Measurements from ENCODE around the gene ANXA11. TPM values are rescaled to one million over a fixed set of nuclear protein-coding genes. Genes with fewer than 3 reads are reported as not detected.
"Not testable (repeated sequence)": the region's sequence is repeated elsewhere in the genome, so short reads cannot be mapped to it uniquely, and the experiment has no call there.

Gene ANXA11
- total RNA-seq (2014; rRNA removed; shearing (Covaris generic)) = 62.7 and 102 TPM in 2 replicates

DNA sequence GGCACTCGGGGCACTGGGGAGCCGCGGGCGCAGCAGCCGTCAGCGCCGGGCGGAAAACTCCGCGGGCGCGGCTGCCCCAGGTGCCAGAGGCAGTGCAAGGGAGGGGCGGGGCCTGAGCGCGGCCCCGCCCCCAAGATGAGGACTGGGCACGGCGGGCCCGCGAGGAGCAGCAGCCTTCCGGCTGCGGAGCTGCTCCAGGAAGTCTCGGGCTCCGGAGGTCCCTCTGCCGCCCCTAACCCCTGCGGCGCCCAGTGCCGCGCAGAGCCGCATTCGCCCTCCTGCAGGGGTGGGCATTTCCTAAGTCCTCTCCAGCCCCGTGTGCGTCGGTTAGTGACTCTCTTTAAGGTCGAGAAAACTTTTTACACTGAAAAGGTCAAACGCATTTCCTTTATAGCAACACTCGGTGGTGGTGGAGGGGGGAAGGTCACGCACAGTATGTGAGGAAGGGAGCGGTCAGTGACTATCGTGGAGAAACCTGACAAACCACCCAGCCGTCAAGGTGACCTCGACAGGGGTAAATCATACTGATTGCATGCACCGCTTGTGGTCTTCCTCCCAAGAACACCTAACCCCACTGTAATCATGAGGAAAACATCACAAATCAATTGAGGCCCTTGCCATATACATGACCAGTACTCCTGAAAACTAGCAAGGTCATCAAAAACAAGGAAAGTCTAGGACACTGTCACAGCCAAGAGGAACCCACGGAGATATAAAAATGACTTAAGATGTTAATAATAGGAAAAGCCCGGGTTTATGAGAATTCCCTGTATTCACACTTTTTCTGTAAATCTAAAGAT is at the start of gene ANXA11:
TSS of gene ANXA11 (minus strand) at position 61 of the 800 bp plus-strand sequence. CDS start 32,676 bp downstream, outside the sequence.
- DNase-seq (ENCODE audit: low read depth) = peak; percentile 78

DNA sequence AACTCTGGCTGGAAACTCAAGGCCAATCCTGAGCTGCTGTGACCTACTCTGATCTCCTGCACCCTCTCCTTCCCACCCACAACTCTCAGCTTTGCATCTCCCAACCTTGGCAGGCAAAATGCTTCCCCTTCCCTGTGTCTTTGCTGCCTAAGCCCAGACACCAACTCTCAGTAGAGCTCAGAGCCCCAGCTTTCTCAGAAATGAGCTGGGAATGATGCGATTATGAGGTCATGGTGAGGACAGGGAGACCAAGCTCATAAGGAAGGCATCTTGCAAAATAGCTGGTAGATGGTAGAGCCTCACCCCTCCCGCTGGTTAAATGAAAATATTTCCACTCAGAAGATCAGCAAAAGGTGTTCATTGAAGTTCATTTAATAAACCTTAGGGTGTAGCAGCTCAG is 49.4 kb upstream of the ANXA11 start:
- DNase-seq (ENCODE audit: low read depth) = not testable (repeated sequence)

DNA sequence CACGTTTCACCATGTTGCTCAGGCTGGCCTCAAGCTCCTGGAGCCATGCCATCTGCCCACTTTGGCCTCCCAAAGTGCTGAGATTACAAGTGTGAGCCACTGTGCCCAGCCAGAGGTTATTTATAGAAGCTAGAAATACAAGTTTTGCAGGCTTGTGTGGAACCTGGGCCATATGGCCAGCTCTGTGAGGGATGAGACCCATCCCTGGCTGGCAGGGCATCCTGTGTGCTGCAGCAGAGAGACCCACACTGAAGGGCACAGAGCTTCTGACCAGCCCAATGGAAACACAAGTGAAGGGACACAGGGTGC is 48.6 kb upstream of the ANXA11 start:
- not testable (repeated sequence) for DNase-seq (ENCODE audit: low read depth)

DNA sequence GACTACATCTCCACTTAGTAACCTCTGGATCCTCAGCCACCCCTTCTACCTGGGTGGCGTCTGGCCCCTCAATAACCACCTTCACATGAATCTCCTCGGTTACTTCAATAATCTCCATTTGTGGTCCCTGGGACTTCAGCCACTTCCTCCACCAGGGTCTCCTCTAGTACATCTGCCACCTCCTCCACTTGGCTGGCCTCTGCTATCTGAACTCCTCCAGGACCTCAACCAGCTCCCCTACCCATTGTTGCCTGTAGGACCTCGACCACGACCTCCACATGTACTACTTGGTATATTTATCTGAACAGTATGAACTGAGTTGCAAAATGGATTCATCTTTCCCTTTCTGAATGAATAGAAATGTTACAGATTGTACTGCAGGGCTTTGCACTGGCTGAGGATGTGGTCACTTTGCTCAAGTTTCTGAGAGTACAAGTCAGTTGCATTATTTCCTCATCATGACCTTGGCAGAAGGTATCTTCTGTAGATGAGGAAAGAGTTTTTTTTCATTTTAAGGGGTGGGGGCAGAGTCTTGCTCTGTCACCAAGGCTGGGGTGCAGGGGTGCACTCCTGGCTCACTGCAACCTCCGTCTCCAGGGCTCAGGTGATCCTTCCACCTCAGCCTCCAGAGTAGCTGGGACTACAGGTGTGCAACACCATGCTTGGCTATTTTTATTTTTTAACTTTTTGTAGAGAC is 48.1 kb upstream of the ANXA11 start:
- no peak for DNase-seq (ENCODE audit: low read depth)

DNA sequence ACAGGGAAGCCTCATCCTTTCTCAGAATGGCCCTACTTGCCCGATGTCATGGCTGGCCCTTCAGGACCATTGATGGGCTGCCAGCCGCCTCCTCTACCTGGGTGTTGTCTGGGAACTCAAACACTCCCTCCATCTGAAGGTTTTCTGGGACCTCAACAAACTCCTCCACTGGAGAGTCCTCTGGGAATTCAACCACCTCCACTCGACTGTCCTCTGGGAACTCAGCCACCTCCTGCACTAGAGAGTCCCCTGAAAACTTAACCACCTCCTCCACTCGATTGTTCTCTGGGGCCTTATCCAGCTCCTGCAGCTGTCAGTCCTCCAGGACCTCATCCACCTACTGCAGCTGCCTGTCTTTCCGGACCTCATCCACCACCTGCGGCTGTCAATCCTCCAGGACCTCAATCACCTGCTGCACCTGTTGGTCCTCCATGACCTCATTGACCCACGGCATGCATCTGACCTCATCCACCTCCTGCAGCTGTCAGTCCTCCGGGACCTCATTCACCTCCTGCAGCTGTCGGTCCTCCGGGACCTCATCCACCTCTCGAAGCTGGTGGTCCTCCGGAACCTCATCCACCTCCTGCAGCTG is 47.1 kb upstream of the ANXA11 start:
- no peak for DNase-seq (ENCODE audit: low read depth)

DNA sequence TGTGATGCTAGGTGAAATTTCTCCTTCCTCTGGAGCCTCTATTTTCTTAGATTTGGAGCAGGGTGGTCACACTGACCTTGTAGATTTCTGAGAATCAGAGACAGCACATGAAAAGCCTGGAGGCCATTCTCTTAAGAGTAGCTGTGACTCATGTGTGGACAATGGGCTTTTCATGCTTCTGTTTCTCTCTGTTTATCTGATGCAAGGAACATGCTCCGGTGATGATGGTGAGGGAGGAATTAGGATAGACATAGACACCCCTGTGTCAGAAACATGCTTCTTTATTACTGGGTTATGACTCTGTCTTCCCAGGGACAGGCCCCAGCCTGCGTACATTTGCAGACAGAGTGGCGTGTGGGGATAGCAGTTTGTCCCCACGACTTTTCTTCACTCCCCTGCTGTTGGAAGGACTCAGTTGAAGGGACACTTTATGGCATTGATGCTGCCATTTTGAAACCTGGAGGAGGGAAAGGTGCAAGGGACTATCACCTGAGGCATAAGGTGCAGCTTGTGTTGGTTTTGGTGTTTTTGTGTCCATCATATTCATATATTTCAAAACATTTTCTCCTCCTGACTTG is 46.5 kb upstream of the ANXA11 start:
- not testable (repeated sequence) for DNase-seq (ENCODE audit: low read depth)

DNA sequence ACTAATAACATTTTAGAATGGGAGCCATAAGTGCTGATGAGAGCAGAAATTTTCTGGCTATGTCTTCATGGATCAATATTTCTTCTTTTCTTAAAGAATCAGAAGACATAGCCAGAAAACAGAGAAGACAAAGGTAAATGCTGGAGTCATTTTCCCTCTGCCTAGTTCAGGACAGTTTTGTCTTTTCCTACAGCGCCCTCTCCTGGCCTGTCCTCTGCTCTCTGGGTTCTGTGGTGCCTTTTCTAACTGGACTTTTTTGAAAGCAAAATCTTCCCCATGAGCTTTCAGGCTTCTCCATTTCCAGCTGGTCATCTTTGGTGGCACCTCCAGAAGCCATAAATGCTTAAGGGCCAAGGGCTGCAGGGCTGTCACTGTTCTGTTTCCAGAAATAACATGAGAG is 45.1 kb upstream of the ANXA11 start:
- DNase-seq (ENCODE audit: low read depth) = not testable (repeated sequence)

DNA sequence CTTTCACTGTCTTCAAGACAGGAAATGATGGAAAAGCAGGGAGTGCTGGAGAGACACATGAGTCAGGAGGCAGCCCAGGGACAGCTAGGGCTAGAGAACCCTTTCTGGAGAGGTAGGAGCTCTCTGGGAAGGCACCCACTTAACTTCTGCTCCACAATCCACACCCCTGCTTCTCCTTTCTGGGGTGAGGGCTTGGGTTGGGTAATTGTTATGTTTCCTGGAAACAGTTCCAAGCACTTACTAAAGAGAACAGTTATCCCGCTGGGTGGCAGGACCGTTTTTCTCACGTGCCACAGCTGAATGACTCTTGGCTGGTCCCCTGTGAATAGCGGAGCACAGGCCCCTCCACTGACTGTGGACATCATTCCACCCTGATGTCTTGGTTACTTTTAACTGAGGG is 44.6 kb upstream of the ANXA11 start:
- DNase-seq (ENCODE audit: low read depth) = not testable (repeated sequence)

DNA sequence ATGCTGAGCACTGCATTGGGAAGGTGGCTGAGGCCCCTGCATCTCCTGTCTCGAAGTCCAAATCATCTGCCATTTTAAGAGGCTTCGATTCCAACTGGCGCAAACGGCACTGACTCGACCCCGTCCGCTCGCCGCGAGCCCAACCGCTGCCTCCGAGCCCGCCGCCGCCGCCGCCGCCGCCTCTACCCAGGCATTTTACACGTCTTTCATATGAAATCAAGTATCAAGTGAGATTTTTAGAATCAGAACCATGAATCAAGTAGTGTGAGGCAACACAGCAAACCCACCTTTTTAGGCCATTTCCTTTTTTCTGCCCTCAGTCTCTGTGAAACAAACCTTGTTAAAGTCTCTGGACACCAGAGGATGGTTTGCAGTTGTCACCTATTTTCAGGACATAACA is 42.3 kb upstream of the ANXA11 start:
- DNase-seq (ENCODE audit: low read depth) = not testable (repeated sequence)

DNA sequence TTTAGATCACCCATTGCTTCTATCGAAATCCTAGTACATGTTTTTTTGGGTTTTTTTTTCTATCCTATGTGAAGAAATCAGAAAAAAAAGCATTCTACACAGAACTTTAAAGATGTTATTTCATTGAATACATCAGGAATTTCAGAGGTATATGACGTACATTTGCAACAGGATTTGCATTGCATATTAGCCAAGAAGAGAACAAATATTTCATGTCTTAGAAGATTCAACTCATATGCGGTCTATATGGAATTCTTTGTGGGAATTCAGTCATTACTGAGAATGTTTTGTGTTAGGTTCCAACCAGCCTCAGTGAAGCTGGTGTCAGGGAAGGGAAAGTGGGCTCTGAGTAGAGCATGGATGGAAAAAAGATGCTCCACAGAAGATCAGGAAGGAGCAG is 39.0 kb upstream of the ANXA11 start:
- not testable (repeated sequence) for DNase-seq (ENCODE audit: low read depth)

DNA sequence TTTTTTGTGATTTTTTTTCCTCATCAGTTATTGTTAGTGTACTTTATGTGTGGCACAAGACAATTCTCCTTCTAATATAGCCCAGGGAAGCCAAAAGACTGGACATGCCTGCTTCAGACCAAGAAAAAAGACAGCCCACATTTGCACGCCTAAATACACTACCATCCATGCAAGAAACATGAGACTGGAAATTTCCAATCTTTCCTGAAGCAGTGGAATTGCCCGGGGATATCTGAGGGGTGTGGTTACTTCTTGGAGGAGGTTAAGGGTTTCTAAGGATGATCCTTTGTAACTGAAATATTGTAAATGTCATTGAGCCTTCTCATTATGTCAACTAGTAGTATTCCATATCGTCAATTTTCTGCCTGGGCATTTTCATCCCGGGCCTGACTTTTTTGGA is 37.0 kb upstream of the ANXA11 start:
- not testable (repeated sequence) for DNase-seq (ENCODE audit: low read depth)

DNA sequence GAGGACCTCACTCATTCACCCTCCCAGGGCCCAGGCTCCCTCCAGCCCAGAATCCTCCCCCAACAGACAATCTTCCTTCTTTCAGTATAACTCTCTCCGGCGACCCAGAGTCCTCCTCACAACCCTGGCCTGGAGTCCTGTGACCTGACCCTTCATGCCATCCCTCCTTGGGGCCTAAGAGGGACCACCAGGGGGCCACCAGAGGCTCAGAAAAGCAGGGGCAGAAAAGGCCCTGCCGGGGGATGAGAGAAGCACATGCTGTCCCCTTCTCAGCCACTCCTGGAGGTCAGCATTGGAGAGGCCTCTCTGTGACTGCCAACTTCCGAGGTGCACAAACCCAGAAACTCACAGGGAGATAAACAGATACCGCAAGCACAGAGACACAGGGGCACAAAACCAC is 31.1 kb upstream of the ANXA11 start:
- DNase-seq (ENCODE audit: low read depth) = not testable (repeated sequence)

DNA sequence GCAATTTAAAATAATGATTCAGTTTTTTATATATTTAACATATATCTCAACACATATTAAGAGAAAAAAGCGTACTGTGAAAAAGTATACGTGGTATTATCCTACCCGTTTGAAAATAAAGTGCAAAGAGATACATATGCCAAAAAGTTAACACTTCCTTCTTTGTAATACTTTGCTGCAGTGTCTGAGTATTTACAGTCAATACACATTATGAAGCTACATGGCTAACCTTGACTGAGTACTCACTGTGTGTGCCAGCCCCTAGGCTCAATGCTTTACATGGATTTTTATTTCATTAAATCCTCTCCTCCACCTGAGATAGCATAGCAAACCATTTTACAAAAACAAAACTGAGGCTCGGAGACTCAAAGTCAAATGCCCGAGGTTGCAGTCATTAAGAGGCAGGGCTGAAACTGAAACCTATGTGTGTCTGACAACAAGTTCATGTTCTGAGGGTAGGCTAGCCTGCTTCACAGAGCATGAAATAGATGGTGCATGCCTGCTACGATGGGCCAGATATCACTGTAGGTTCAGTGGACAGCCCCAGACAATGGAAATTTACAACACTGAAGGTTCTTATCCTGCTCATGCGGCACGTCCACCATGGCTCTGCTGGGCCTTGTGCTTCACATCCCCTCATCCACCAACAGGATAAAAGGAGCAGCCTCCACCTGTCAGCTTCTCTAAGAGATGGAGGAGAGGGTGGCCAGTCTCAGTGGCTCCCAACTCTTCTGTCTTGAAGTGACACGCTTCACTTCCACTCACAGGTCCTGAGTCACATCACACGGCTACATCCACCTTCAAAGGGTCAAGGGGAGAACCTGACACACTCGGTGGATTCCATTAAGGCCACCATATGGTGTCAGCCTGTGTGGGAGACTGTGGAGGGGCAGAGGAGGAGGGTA is 29.2 kb upstream of the ANXA11 start:
- DNase-seq (ENCODE audit: low read depth) = peak; percentile 3

DNA sequence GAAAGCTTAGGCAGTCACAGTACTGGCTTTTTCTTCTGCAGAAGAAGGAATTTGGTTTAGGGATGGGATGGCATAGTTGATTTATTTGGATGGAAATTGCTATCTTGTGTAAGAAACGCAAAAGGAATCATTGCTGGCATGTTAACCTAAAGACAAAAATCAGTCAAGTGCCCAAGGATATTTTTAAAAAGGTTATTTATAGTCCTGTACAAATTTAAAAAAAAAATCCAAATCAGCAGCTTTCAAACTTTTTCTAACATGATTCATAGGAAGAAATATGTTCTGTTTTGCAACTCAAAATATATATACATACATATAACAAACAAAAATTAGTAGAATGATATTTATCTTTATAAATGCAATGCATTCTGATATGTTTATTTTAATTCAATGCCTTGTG is 28.5 kb upstream of the ANXA11 start:
- not testable (repeated sequence) for DNase-seq (ENCODE audit: low read depth)

DNA sequence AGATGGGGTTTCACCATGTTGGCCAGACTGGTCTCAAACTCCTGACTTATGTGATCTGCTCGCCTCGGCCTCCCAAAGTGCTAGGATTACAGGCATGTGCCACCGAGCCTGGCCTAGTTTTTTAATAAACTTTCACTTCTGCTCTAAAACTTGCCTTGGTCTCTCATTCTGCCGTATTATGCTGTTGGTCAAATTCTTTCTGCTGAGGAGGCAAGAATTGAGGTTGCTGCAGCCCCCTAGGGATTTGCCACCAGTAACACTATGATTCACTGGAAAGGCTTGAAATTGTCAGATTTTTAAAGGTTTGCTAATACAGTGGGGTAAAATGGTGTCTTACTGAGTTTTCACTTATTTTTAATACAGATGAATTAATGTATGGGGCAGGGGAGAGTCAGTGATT is 21.4 kb upstream of the ANXA11 start:
- not testable (repeated sequence) for DNase-seq (ENCODE audit: low read depth)

DNA sequence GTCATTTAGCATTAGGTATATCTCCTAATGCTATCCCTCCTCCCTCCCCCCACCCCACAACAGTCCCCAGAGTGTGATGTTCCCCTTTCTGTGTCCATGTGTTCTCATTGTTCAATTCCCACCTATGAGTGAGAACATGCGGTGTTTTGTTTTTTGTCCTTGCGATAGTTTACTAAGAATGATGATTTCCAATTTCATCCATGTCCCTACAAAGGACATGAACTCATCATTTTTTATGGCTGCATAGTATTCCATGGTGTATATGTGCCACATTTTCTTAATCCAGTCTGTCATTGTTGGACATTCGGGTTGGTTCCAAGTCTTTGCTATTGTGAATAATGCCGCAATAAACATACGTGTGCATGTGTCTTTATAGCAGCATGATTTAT is 17.7 kb upstream of the ANXA11 start:
- DNase-seq (ENCODE audit: low read depth) = not testable (repeated sequence)

DNA sequence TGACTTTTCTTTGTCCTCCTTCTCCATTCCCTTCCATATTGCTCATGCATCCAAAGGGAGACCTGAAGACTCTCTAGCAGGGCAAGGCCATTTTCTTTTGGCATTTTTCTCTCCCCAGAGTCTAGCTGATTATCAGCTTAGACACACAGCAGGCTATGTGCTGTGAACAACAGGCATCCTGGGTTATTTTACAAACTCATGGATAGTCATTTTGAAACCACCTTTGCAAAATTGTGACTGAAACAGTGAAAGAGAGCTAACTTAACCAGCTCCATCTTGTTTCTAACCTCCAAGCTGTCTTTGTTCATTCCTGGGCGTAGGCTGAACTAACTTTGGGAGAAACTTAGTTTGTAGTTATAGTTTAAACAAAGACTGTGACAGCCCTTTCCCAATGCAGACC is 13.5 kb upstream of the ANXA11 start:
- not testable (repeated sequence) for DNase-seq (ENCODE audit: low read depth)

DNA sequence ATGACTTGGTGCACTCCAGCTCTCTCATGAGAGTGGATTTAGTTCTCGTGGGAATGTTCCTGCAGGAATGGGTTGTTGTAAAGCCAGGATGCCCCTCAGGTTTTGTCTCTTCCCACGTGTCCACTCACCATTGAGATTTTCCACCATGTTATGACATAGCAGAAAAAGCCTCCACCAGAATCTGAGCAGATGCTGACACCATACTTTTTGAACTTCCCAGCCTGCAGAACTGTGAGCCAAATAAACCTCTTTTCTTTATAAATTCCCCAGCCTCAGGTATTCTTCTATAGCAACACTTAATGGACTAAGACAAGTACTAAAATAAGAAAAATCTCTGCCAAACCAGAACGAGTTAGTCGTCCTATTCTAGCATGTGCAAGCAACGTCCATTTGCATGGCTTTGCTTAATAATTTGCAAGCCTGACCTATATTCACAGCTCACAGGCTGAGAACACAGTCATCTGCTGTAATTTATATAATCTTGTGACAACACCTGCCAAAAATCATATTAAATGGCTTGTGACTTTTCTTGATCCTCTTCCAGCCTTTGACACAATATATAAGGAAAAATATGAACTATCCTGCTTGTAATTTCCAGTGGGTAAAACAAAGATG is 9.1 kb upstream of the ANXA11 start:
- DNase-seq (ENCODE audit: low read depth) = not testable (repeated sequence)

DNA sequence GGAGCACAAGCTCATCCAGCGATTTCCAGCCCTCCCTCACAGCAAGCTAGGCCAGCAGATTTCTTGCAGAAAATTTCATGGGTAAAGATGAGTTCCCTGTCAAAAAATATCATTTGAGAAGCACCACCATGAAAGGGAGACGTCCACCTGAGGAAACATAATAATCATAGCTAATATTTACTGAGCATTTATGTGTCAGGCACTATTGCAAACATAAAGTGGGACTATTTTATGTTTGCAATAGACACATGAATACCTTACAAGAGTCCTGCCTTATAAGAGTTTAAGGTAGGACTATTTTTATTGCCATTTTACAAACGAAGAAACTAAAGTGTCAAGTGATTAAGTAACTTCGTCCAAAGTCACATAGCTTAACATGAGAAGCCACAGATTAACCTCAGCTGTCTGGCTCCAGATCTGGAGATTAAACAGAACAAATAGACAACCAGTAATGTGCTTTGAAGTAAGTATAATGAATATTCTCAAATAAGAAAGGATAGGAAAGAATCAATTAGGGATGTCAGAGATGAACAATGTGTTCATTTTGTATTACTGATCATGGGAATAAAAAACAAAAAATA is 7.3 kb upstream of the ANXA11 start:
- not testable (repeated sequence) for DNase-seq (ENCODE audit: low read depth)

DNA sequence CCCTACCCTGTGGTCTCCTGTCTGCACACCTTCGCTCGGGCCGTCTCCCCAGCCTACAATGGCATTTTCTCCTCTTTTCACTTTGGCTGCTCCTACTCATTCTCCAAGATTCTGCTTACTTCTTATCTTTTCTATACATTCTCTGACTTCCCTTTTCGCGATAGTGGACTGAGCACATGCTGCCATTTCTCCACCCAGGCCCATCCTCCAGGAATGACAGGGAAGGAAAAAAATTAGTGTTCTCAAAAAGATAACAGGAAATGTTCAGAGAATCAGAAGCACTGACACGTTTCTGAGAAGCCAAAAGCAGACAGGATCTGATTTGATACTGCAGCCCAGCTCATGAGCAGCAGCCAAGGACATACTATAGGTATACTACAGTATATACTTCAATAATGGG is 6.4 kb upstream of the ANXA11 start:
- DNase-seq (ENCODE audit: low read depth) = no peak

DNA sequence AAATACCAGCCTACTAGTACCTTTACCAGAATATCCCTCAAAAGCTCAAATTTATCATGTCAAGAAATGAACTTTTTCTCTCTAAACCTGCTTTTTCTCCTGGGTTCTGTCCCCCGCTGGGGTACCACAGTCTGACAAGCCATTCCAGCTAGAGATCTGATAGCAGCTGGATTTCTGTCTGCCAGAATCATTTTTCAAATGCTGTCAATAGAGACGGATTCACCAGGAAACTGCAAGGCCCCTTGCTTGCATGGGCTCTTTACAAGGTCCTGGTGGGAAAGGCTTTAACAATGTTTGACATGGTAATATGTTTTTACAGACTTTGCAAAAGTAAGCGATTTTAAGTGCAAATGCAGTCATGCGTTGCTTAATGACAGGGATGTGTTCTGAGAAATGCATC is 4.9 kb upstream of the ANXA11 start:
- no peak for DNase-seq (ENCODE audit: low read depth)
